Natural killer cell treated with Interleukin-12 subunit alpha and Interleukin-12 subunit beta and Interleukin-15 and Interleukin-18, amount 100 ng/mL, for 72 hours (primary cell): ENCODE measurements around the gene C1QL4. TPM values are rescaled to one million over a fixed set of nuclear protein-coding genes. Genes with fewer than 3 reads are reported as not detected.
A peak's percentile ranks its signal among the peaks of the same experiment; 100 is the strongest.
"Not testable (repeated sequence)": the region's sequence is repeated elsewhere in the genome, so short reads cannot be mapped to it uniquely, and the experiment has no call there.

Experiments
- ATAC-seq, 2 donors: fragments of 150-1000 bp; cut with Tn5 transposase in 1 of 2; sonication (Bioruptor Pico), chemical (Tn5 transposase) in 1 of 2; 2 replicates each; pipeline ENCODE4 v1.10.0; 2021
- DNase-seq: peaks from one replicate; pipeline ENCODE4 v3.0.0; 2022; ENCODE audit warnings: low spot score
- H3K27ac Mint-ChIP-seq, 2 donors: 1 replicate in 1 of 2; 2 replicates in 1 of 2; pipeline ENCODE4 v1.8.0; 2022; ENCODE audit warnings: mixed read lengths in 2 of 2, mild to moderate bottlenecking in 1 of 2, moderate library complexity in 1 of 2
- H3K27me3 Mint-ChIP-seq, 2 donors: 1 replicate in 1 of 2; 2 replicates in 1 of 2; pipeline ENCODE4 v1.8.0; 2022; ENCODE audit warnings: mixed read lengths in 2 of 2
- H3K36me3 Mint-ChIP-seq: one replicate; pipeline ENCODE4 v1.8.0; 2022; ENCODE audit warnings: mixed read lengths
- H3K4me1 Mint-ChIP-seq, 2 donors: 1 replicate in 1 of 2; 2 replicates in 1 of 2; pipeline ENCODE4 v1.8.0; 2022; ENCODE audit warnings: low read depth in 2 of 2, mixed read lengths in 2 of 2, mild to moderate bottlenecking in 1 of 2
- H3K4me3 Mint-ChIP-seq: one replicate; pipeline ENCODE4 v1.8.0; 2022; ENCODE audit warnings: mixed read lengths
- H3K9me3 Mint-ChIP-seq: 2 replicates; pipeline ENCODE4 v1.8.0; 2022; ENCODE audit warnings: mixed read lengths
- total RNA-seq, 2 donors: library from RNA; stranded (reverse); gene quantifications; one replicate each; pipeline ENCODE4 v1.2.3, GENCODE V29; 2022

Gene C1QL4
- not detected for total RNA-seq

DNA sequence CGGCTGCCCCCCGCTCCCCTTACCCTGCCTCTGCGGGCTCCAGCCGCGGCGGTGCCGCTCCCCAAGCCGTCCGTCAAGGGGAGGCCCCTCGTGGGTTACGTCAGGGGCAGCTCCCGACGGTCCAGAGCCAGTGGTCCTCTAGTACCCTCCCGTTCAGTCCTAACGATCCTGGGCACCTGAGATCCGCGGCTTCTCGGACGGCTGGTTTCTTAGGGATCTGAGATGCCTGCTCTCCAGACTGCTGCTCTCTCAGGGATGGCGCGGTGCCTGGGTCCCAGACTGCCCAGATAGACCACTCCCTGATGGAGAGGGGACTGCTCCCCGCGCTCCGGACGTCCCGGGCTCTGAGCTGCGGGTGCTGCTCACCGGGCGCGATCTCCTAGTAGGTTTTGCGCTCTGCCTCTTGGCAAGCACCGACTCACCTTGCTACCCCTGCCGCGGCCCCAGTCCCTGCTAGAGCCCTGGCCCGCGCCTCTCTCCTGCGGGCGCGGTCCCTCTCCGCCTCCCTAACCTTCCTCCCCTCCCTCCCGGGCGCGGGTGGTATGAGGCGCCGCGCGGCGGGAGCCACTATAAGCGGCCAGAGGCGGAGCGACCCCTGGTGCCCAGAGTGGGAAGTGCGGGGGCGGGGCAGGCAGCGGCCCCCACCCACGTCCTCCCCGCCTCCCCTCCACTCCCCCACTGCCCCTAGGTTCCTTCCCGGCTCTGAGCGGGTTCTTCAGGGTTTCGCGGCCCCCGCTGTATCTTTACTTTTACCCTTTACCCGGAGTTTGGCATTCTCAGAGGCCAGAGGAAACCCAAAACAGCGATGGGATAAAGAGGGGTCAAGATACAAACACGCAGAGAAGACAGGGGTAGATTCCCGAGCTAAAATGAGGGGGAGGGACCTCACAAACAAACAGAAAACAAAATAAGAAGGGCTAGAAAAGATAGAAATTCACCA lies at the start of gene C1QL4:
C1QL4 (minus strand) TSS at position 544 of the 940 bp plus-strand sequence. CDS start 711 bp downstream, outside the sequence.
- Mint-ChIP-seq H3K27me3 (peaks cover 54 to 62% of the 10 kb centered on the region in 2 donors), H3K4me1 (peaks cover 11 to 20% of the 10 kb centered on the region in 2 donors), H3K36me3 (no peaks in the 10 kb centered on the region), H3K27ac (no peak within 1 kb of the TSS), H3K9me3 (no peaks in the 10 kb centered on the region), H3K4me3 (peak within 1 kb of the TSS; percentile 45)
- peak; percentile 86 for DNase-seq
- peak; percentile 87 to 92 for ATAC-seq

GRCh38 chr12:49380184-49380583 lies 43.2 kb upstream of the C1QL4 start:
- not testable (repeated sequence) for H3K9me3 Mint-ChIP-seq, DNase-seq, H3K27me3 Mint-ChIP-seq, H3K36me3 Mint-ChIP-seq, H3K27ac Mint-ChIP-seq, H3K4me3 Mint-ChIP-seq, H3K4me1 Mint-ChIP-seq, ATAC-seq

GRCh38 chr12:49377386-49377785 lies 40.4 kb upstream of the C1QL4 start:
- H3K36me3 Mint-ChIP-seq, result no peaks in the 10 kb centered on the region
- no peak for DNase-seq
- ATAC-seq, result no peak
- H3K4me1 Mint-ChIP-seq, result peaks cover 10 to 16% of the 10 kb centered on the region in 2 donors
- H3K27ac Mint-ChIP-seq, result no peak overlapping the region
- H3K9me3 Mint-ChIP-seq, result no peaks in the 10 kb centered on the region
- H3K4me3 Mint-ChIP-seq, result no peak overlapping the region
- H3K27me3 Mint-ChIP-seq, result no peaks in the 10 kb centered on the region

GRCh38 chr12:49375406-49375805 lies 38.4 kb upstream of the C1QL4 start:
- Mint-ChIP-seq H3K27ac (peak overlapping the region in 1 of 2 donors; percentile 18), H3K36me3 (no peaks in the 10 kb centered on the region), H3K4me3 (no peak overlapping the region), H3K9me3 (no peaks in the 10 kb centered on the region), H3K4me1 (peaks cover 18 to 22% of the 10 kb centered on the region in 2 donors), H3K27me3 (no peaks in the 10 kb centered on the region)
- ATAC-seq (peak in 1 of 2 donors; percentile 66), DNase-seq (no peak)

- H3K4me3 Mint-ChIP-seq, result no peak overlapping the region
- ATAC-seq (no peak), DNase-seq (no peak)
- H3K27me3 Mint-ChIP-seq, result no peaks in the 10 kb centered on the region
- no peak overlapping the region for H3K27ac Mint-ChIP-seq
- H3K36me3 Mint-ChIP-seq, result no peaks in the 10 kb centered on the region
- peaks cover 33 to 38% of the 10 kb centered on the region in 2 donors for H3K4me1 Mint-ChIP-seq
- H3K9me3 Mint-ChIP-seq, result no peaks in the 10 kb centered on the region
These were observed 33.6 kb upstream of the C1QL4 start for GRCh38 chr12:49370539-49370938.

GRCh38 chr12:49369411-49370145 lies 32.6 kb upstream of the C1QL4 start:
- Mint-ChIP-seq H3K4me1 (peaks cover 28 to 29% of the 10 kb centered on the region in 2 donors), H3K4me3 (peak overlapping the region; percentile 5), H3K9me3 (no peaks in the 10 kb centered on the region), H3K27ac (no peak overlapping the region), H3K27me3 (no peaks in the 10 kb centered on the region), H3K36me3 (no peaks in the 10 kb centered on the region)
- ATAC-seq (no peak), DNase-seq (no peak)

- no peaks in the 10 kb centered on the region for H3K27me3 Mint-ChIP-seq
- DNase-seq (no peak), ATAC-seq (no peak)
- no peaks in the 10 kb centered on the region for H3K9me3 Mint-ChIP-seq
- H3K36me3 Mint-ChIP-seq, result no peaks in the 10 kb centered on the region
- peak overlapping the region; percentile 88 for H3K4me3 Mint-ChIP-seq
- H3K4me1 Mint-ChIP-seq, result peaks cover 28 to 29% of the 10 kb centered on the region in 2 donors
- H3K27ac Mint-ChIP-seq, result peak overlapping the region; percentile 69 to 73
These were observed 31.2 kb upstream of the C1QL4 start for GRCh38 chr12:49368240-49368600.

- no peak for ATAC-seq
- H3K4me1 Mint-ChIP-seq, result peaks cover 26% of the 10 kb centered on the region in 2 donors
These were observed 30.6 kb upstream of the C1QL4 start, which contains the start of gene SPATS2 for GRCh38 chr12:49367381-49368239. SPATS2 (plus strand) TSS chr12:49367462; CDS start chr12:49461013, 93,551 bp downstream.

DNA sequence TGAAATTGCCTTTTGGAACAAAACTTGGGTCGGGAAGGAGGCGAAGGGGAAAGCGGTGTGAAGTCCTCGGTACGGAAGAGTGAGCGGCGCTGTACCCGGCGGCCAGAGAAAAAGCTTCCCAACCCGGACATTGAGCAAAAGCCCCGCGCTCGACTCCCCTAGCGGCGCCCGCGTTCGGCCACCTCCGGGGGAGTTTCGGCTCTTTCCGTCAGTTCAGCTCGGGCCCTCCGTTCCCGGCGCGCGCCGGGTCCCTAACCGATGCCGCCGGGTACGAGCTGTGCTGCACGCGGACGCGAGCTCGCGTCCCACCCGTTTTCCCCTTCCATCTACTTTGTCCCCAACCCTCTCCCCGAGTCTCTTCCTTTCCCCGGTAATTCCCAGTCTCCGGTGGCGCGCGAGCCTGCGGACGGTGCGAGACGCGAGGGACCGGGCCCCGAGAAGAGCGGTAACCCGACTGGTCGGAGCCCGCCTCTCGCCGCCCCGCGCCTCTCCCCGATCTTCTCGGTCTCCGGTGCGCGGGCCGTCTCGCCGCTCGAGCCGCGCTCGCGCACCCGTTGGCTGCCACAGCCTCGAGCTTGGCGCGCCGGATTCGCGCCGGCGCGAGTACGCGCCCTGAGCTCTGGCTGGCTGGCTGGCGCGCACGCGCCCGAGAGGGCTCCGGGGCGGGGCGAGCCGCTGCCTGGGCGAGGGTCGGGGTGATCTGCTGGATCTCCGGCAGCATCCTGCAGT lies 29.8 kb upstream of the C1QL4 start:
- no peaks in the 10 kb centered on the region for H3K36me3 Mint-ChIP-seq
- H3K9me3 Mint-ChIP-seq, result no peaks in the 10 kb centered on the region
- peaks cover 0 to under 1% of the 10 kb centered on the region in 2 donors for H3K27me3 Mint-ChIP-seq
- H3K4me1 Mint-ChIP-seq, result peaks cover 24 to 25% of the 10 kb centered on the region in 2 donors
- DNase-seq (peak; percentile 94), ATAC-seq (peak; percentile 95 to 96)
- peak overlapping the region; percentile 69 to 73 for H3K27ac Mint-ChIP-seq
- H3K4me3 Mint-ChIP-seq, result peak overlapping the region; percentile 88

More at GRCh38 chr12:49367381-49368239, 30.6 kb upstream of the C1QL4 start, which contains the start of gene SPATS2:
- no peak for DNase-seq
- Mint-ChIP-seq H3K27ac (peak within 1 kb of the TSS; percentile 69 to 73), H3K27me3 (no peaks in the 10 kb centered on the region), H3K4me3 (peak within 1 kb of the TSS; percentile 88), H3K9me3 (no peaks in the 10 kb centered on the region), H3K36me3 (no peaks in the 10 kb centered on the region)

DNA sequence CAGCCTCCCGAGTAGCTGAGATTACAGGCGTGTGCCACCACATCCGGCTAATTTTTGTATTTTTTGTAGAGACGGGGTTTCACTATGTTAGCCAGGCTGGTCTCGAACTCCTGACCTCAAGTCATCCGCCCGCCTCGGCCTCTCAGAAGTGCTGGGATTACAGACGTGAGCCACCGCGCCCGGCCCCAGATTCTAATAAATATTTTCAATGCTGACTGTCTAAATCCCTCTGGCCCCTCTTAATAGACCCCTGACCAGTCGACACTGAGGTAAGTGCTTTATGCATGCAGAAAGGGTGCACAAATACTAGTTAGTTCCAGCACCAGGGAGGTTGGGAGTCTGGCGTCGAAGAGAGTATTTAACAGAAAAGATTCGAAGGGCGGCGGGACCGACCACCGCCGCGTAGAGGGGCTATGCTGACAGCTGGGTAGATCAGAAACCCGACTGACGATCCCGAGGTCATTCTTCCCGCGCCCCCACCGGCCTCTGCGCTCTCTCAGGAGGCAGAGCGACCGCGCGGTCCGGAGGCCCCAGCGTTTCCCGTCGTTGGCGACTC lies 29.2 kb upstream of the C1QL4 start:
- H3K27ac Mint-ChIP-seq, result peak overlapping the region; percentile 69 to 73
- H3K9me3 Mint-ChIP-seq, result no peaks in the 10 kb centered on the region
- H3K4me1 Mint-ChIP-seq, result peaks cover 19 to 21% of the 10 kb centered on the region in 2 donors
- H3K27me3 Mint-ChIP-seq, result peaks cover 3 to 6% of the 10 kb centered on the region in 2 donors
- H3K4me3 Mint-ChIP-seq, result peak overlapping the region; percentile 88
- ATAC-seq (no peak), DNase-seq (no peak)
- no peaks in the 10 kb centered on the region for H3K36me3 Mint-ChIP-seq

GRCh38 chr12:49365542-49365941 lies 28.6 kb upstream of the C1QL4 start:
- ATAC-seq (no peak), DNase-seq (no peak)
- Mint-ChIP-seq H3K27me3 (peaks cover 3 to 11% of the 10 kb centered on the region in 2 donors), H3K4me3 (peak overlapping the region; percentile 26), H3K27ac (peak overlapping the region; percentile 69 to 73), H3K4me1 (peaks cover 18% of the 10 kb centered on the region in 2 donors), H3K36me3 (no peaks in the 10 kb centered on the region), H3K9me3 (no peaks in the 10 kb centered on the region)

DNA sequence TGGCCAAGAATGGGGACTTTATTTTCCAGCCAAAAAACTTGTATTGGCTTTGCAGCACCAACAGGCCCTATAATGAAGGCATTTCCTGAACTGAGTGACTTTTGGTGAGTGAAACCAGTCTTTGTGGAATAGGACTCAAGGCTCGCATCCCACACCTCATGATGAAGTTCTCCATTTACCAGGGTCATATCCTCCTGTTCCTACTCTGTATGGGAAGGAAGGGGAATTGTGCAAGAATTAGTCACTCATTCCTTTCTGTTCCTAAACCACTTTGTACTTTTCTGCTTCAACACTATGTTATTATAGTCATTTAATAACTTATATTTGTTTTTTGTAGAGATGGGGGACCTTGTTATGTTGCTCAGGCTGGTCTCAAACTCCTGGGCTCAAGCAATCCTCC lies 28.0 kb upstream of the C1QL4 start:
- H3K4me1 Mint-ChIP-seq, result peaks cover 17 to 18% of the 10 kb centered on the region in 2 donors
- peaks cover 3 to 11% of the 10 kb centered on the region in 2 donors for H3K27me3 Mint-ChIP-seq
- H3K36me3 Mint-ChIP-seq, result no peaks in the 10 kb centered on the region
- H3K9me3 Mint-ChIP-seq, result no peaks in the 10 kb centered on the region
- DNase-seq, result no peak
- no peak for ATAC-seq
- no peak overlapping the region for H3K27ac Mint-ChIP-seq
- H3K4me3 Mint-ChIP-seq, result no peak overlapping the region
